T47D (cell line): Measurements from ENCODE around the gene PROM2.

Experiments
- DNase-seq, 2 experiments: peaks; one replicate each; pipeline versions ENCODE4 v3.0.0 to v3.0.0-alpha.2; 2011 to 2012; ENCODE audit warnings: low read depth in 1 of 2, low spot score in 1 of 2
- JUND ChIP-seq: IDR thresholded peaks from 2 replicates; pipeline ENCODE4 v1.6.1; 2012; ENCODE audit warnings: low read depth
- in situ Hi-C: cut with HindIII; loops from 2 replicates; pipeline ENCODE4 v1.10.0; 2016; ENCODE audit warnings: low sequenced_read_pairs, low pct_unique_long_range_greater_than_20kb

Gene PROM2

DNA sequence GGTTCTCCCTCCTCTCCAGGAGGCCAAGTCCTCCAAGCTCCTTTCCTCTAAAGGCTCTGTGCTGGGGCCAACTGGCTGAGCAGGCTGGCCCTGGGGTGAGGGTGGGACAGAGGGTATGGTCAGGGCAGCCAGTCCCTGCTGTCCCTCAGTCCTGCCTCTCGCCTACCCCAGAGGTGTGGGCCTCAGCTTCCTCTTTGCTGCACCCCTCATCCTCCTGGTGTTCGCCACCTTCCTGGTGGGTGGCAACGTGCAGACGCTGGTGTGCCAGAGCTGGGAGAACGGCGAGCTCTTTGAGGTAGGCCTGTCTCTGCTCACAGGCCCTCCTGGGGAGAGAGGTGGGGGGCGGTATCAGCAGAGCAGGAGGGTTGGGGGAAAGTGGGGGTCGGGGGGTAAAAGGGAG is 6.8 kb downstream of the PROM2 start:
- no peak for TF ChIP-seq JUND
- in situ Hi-C loops, result no loop called here

DNA sequence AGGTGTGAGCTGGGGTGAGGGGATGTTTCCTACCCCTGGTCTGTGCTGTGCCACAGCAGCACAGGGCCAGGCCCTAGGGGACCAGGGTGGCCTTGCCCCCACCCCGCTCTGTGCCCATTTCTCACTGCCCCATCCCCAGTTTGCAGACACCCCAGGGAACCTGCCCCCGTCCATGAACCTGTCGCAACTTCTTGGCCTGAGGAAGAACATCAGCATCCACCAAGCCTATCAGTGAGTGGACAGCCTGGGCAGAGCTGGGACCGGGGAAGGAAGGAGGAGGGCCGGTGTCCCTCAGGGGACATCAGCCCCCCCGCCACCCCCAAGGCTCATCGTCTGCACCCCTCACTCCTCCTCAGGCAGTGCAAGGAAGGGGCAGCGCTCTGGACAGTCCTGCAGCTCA is 7.5 kb downstream of the PROM2 start:
- no peak for DNase-seq
- TF ChIP-seq JUND, result no peak
- in situ Hi-C loops, result no loop called here

More for the DNA sequence above, 6.8 kb downstream of the PROM2 start:
- DNase-seq, result no peak

DNA sequence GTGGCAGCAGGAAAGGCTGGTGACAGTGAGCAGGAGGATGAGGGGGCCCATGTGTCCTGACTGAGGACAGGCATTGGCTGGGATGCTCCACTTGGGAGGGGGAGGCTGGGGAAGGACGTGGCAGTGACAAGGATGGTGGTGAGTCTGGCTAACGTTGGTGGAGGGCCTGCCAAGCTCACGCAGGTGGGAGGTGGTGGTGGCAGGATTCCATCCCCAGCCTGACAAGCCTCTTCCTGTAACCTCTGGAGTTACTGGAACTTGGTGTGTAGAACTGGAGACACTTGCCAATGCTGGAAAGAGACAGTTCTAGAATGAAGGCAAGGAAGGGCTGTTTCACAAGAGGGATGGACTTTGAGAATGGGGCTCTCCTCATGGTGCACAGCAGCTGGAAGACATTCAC is 8.2 kb downstream of the PROM2 start:
- in situ Hi-C loops, result no loop called here
- no peak for TF ChIP-seq JUND
- DNase-seq, result no peak

DNA sequence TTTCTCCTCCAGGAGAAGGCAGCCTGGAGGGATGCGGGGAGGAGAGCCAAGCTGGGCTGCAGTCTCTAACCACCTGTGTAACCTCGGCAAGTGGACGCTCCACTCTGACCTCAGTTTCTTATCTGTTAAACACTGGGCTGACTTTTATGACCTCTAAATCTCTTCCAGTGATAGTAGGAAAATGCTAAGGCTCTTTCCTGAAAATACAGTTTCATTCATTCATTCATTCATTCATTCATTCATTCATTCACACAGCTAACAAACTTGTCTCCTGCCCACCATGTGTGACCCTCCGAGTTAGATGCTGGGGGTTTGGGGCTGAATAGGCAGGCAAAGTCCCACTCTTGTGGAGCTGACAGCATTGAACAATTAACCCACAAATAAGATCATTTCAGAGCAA is 9.3 kb downstream of the PROM2 start:
- TF ChIP-seq JUND, result no peak
- in situ Hi-C loops, result no loop called here
- DNase-seq, result no peak

DNA sequence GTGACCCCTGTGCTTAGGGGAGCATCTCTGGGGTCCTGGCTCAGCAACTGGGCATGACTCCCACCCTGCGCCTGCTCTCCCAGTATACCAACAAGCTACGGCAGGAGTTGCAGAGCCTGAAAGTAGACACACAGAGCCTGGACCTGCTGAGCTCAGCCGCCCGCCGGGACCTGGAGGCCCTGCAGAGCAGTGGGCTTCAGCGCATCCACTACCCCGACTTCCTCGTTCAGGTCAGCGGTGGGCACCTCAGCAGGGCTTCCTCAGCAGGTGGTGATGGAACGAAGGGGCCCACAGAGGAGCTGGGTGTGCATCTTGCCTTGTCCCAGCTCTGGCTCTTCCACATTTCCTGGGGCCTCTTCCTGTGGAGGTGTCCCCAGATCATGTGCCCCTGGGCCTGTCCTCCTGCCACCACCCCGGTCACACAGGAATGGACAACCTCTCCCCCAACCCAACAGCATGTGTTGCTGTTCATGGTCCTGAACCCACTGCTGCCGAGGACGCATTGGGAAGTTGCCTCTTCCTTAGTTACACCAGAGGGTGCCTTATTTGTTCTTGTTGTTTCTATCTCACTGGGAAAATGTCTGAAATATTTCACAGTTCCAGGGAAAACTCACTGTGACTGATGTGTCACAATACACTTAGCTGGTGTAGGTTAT is 10.8 kb downstream of the PROM2 start:
- no peak for DNase-seq
- TF ChIP-seq JUND, result no peak
- in situ Hi-C loops, result no loop called here

DNA sequence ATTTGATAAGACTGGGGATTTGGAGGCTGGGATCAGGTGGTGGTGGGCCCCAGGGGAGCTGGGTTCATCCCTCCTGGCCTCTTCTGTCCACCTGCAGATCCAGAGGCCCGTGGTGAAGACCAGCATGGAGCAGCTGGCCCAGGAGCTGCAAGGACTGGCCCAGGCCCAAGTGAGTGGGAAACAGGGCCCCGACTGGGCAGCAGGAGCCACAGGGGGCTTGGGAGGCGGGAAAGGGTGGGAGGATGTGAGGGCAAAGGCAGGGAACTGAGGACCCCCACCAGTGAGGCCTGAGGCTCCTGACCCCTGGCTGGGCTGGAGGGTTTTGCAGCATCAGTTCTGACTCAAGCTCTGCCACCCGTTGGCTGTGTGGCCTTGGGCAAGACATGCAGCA is 11.3 kb downstream of the PROM2 start:
- DNase-seq, result no peak
- in situ Hi-C loops, result no loop called here
- no peak for TF ChIP-seq JUND

DNA sequence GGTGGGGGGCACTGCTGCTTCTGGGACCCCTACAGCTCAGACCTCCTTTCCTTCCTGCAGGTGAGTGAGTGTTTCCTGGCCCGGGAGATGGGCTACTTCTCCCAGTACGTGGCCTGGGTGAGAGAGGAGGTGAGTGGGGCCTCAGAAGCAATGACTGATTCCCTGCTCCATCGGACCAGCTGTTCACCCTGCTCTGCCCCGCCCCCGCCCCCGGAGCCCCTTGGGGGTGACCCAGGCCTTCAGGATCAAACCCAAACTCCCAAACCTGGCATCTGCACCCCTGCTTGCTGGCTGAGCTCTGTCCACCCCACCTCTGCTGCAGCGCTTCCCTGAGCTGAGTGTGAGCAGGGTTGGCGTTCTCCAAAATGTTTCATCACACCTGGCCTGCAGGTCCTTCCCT is 13.1 kb downstream of the PROM2 start:
- in situ Hi-C loops, result no loop called here
- no peak for TF ChIP-seq JUND
- DNase-seq, result no peak

DNA sequence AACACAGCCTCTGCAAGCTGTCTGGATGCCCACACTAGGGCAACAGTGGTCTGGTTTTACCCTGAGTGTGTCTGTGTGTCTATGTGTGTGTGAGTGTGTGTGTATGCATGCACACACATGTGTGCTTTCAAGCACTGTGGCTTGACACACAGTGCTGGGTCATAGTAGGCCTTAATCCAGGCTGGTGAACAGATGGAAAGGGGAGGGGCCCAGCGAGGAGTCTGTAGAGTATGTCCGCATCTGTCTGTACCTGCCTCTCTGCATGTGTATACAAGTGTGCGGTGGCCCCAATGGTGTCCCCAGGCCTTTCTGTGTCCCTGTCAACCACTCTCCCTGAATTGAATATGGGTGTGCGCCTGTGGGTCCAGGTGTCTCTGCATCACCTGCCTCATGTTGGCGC is 13.6 kb downstream of the PROM2 start:
- DNase-seq, result no peak
- TF ChIP-seq JUND, result no peak
- in situ Hi-C loops, result no loop called here

DNA sequence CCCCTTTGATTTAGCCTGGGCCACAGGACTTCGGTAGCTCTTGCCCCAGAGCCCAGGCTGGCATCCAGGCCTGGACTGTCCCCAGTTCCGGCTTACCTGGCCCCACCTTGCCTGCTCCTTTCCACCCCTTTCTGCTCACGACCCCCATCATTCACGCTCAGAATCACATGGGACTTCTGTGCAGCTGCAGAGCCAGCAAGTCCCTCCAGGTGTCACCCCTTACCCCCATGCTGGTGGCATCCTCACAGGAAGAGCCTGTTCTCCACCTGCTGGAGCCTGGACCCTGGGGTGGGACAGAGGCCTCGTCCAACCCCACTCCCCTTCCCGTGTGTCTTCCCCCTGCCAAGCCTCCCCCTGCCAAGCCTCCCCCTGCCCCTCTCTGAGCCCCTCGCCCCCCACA is 15.0 kb downstream of the PROM2 start:
- no peak for TF ChIP-seq JUND
- in situ Hi-C loops, result no loop called here
- no peak for DNase-seq

DNA sequence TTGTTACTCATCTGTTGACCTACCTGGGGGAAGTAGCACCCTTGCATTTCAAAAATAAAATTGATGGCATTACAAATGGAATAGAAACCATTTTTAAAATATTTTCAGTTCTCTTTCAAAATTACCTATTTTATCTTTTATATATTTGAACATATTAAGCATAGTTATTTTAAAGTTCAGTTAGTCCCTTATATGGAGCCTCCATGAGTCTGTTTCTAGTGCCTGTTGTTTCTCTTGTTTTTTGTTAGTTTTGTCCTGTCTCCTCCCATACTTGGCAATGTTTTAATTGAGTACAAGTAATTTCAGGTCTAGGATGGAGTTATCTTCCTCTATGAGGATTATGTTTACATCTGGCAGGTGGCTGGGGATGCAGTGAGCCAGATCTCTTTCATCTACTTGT is 17.0 kb downstream of the PROM2 start:
- no peak for DNase-seq
- in situ Hi-C loops, result no loop called here
- TF ChIP-seq JUND, result no peak

DNA sequence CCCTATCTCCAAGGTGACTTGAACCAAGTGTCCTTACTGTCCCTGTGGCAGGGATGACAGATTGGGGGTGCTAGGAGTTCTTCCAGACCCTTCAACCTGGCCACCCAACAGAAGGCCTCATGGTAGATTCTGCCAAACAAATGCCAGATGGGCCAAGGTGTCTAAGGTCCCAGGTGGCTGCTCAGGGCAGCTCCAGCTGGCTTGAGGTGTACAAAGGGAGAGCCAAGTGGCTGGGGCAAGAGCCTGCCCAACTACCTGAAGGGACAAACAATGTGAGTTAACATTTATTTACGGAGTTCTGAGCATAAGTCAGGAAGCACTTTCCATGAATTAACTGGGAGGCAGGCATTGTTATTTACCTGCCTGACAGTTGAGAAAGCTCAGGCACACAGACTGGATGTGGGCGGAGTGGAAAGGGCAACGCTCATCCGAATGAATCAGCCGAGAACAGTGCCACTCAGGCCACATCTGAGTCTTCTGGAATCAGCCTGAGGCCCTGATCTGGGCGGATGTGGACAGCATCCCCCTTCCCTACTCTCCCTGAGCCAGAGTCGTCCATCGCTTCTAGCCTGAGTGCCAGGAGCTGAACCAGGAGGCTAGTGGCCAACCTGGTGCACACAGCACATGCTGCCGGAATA is 18.5 kb downstream of the PROM2 start:
- peak in 1 of 2 experiments; percentile 30 for DNase-seq
- in situ Hi-C loops, result no loop called here
- TF ChIP-seq JUND, result no peak

DNA sequence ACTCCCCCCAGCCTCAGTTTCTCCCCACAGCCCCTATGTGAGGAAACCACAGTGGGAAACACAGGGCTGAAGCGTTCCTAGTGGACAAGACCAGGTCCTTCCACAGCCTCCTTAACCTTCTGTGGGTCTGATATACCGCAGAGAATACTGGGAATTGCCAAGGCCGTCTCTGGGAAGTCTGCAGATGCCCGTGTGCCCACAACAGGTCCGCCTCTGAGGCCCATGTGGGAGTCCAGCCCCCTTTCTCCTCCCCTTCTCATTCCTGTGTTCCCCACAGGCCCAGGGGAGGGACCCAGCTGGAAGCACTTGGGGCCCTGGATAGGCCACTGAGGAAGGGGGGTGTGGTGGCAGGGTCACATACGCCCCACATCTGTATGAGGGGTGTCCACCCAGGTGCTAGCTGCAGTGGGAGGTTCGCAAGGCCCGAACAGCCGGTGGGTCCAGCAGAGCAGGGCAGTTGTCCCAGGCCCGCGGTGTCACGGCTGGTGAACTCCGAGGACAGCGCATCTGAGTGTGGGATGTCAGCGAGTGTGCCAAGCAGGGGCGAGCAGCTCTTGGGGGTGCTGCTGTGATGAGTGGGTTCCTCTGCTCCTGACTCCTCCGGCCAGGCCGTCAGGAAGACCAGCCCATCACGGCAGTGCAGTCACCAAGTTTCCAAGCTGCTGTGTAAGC is 20.5 kb downstream of the PROM2 start:
- no peak for DNase-seq
- no peak for TF ChIP-seq JUND
- in situ Hi-C loops, result no loop called here

DNA sequence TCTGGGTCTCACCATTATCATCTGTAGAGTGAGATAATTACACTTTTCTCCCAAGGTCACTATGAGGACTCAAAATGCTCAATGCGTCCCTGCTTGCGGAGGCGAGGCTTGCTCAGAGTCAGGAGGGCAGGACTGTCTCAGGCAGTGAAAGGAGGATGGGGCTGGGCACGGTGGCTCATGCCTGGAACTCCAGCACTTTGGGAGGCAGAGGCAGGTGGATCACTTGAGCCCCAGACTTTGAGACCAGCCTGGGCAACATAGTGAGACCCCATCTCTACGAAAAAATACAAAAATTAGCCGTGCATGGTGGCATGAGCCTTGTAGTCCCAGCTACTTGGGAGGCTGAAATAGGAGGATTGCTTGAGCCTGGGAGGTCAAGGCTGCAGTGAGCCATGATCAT is 21.1 kb downstream of the PROM2 start:
- no peak for TF ChIP-seq JUND
- in situ Hi-C loops, result no loop called here
- DNase-seq, result no peak
